ENCODE results near the gene YEATS2.

GRCh38 chr3:183680061-183680460 lies 17.5 kb upstream of the YEATS2 start:
- TF ChIP-seq ZNF777 (tag by site-specific recombination; IDR thresholded peaks at IDR 0.05; ENCODE audit: borderline replicate concordance), result no peak
- TF ChIP-seq ZNF449 (tag by site-specific recombination; IDR thresholded peaks at IDR 0.05), result no peak
- TF ChIP-seq CTCF (tag by site-specific recombination; IDR thresholded peaks at IDR 0.05), result no peak
- no peak for TF ChIP-seq KLF7 (tag by site-specific recombination; IDR thresholded peaks at IDR 0.05; ENCODE audit: borderline replicate concordance)
- no peak for TF ChIP-seq ZNF121 (tag by site-specific recombination; IDR thresholded peaks at IDR 0.05)
- no peak for TF ChIP-seq REST (tag by site-specific recombination; IDR thresholded peaks at IDR 0.05)
- no peak for TF ChIP-seq ZNF350 (tag by site-specific recombination; IDR thresholded peaks at IDR 0.05)
- no peak for TF ChIP-seq KLF10 (tag by site-specific recombination; IDR thresholded peaks at IDR 0.05)
- no peak for TF ChIP-seq TSHZ1 (tag by site-specific recombination; IDR thresholded peaks at IDR 0.05; ENCODE audit: borderline replicate concordance)
- TF ChIP-seq ZBTB8A (tag by site-specific recombination; IDR thresholded peaks at IDR 0.05), result no peak
- TF ChIP-seq ZBTB17 (tag by site-specific recombination; IDR thresholded peaks at IDR 0.05), result no peak
- TF ChIP-seq SETDB1 (IDR thresholded peaks at IDR 0.05; ENCODE audit: insufficient read length, low read length), result no peak
